H1 (cell line): ENCODE results near the gene PCDHA12. TPM values are rescaled to one million over a fixed set of nuclear protein-coding genes. Genes with fewer than 3 reads are reported as not detected.

Experiments
- CTCF ChIA-PET: fragments of 300-600 bp; sonication (Branson Sonifier 250); formaldehyde crosslinking; loops from one replicate; lab custom pipeline; 2021; ENCODE audit not compliant: partially characterized antibody; lab: Charles Lee
- POLR2A ChIA-PET: fragments of 300-600 bp; sonication (Branson Sonifier 250); formaldehyde crosslinking; loops from one replicate; lab custom pipeline; 2021; ENCODE audit warnings: inconsistent platforms; ENCODE audit not compliant: partially characterized antibody; lab: Charles Lee
- DNase-seq, 2 experiments: peaks; one replicate each; pipeline versions ENCODE4 v3.0.0 to v3.0.0-alpha.2; 2010 to 2022; ENCODE audit warnings: low spot score in 2 of 2, low read depth in 1 of 2, mixed read lengths in 1 of 2
- FAIRE-seq: peaks from 2 replicates; lab custom pipeline; 2011; peaks lifted over from hg19 to GRCh38; lab: Jason Lieb, UNC
- H2AFZ ChIP-seq: 2 replicates; pipeline ENCODE4 v1.8.1; 2012; ENCODE audit warnings: low read length, inconsistent platforms
- H2AK5ac ChIP-seq: 2 replicates; pipeline ENCODE4 v1.6.1; 2013; ENCODE audit warnings: low read depth, low read length
- H2BK120ac ChIP-seq: replicated peaks from 2 replicates; pipeline ENCODE3; 2013; ENCODE audit warnings: low read depth, low read length, inconsistent platforms
- H2BK12ac ChIP-seq: 2 replicates; pipeline ENCODE4 v1.6.1; 2013; ENCODE audit warnings: low read depth, low read length
- H2BK15ac ChIP-seq: 2 replicates; pipeline ENCODE4 v1.6.1; 2013; ENCODE audit warnings: low read length
- H2BK20ac ChIP-seq: 2 replicates; pipeline ENCODE4 v1.6.1; 2013; ENCODE audit warnings: low read length
- H2BK5ac ChIP-seq: 2 replicates; pipeline ENCODE4 v1.6.1; 2013; ENCODE audit warnings: low read depth, low read length
- H3K14ac ChIP-seq: 2 replicates; pipeline ENCODE4 v1.6.1; 2013; ENCODE audit warnings: inconsistent platforms; ENCODE audit not compliant: insufficient read length
- H3K18ac ChIP-seq: 2 replicates; pipeline ENCODE4 v1.6.1; 2013; ENCODE audit warnings: low read length; ENCODE audit errors: extremely low read depth
- H3K23ac ChIP-seq: 2 replicates; pipeline ENCODE4 v1.6.1; 2013; ENCODE audit warnings: inconsistent platforms; ENCODE audit not compliant: insufficient read length
- H3K23me2 ChIP-seq: 2 replicates; pipeline ENCODE4 v1.6.1; 2013; ENCODE audit warnings: low read depth, low read length
- H3K27ac ChIP-seq: 2 replicates; pipeline ENCODE4 v1.6.1; 2011; ENCODE audit warnings: low read depth, low read length, inconsistent platforms
- H3K27me3 ChIP-seq, 4 experiments: replicated peaks in 1 of 4; 1 replicate in 1 of 4; 2 replicates in 3 of 4; pipeline versions ENCODE4 v1.6.1 to v1.8.1; 2011 to 2013; ENCODE audit warnings: low read length in 3 of 4, mild to moderate bottlenecking in 3 of 4, inconsistent platforms in 2 of 4, mixed read lengths in 2 of 4, moderate library complexity in 1 of 4; ENCODE audit not compliant: control insufficient read depth in 3 of 4, insufficient read depth in 3 of 4; ENCODE audit errors: extremely low read depth in 1 of 4
- H3K36me3 ChIP-seq, 4 experiments: 2 replicates each; pipeline versions ENCODE4 v1.6.1 to v1.8.1; 2011 to 2013; ENCODE audit warnings: mild to moderate bottlenecking in 4 of 4, low read length in 3 of 4, moderate library complexity in 2 of 4, control low read depth in 1 of 4, inconsistent platforms in 1 of 4; ENCODE audit not compliant: insufficient read depth in 4 of 4, control insufficient read depth in 2 of 4
- H3K4ac ChIP-seq: replicated peaks from 2 replicates; pipeline ENCODE3; 2013; ENCODE audit warnings: low read length, low read depth, mixed read lengths, inconsistent platforms; ENCODE audit not compliant: insufficient read length
- H3K4me1 ChIP-seq, 4 experiments: replicated peaks in 1 of 4; 1 replicate in 1 of 4; 2 replicates in 3 of 4; pipeline versions ENCODE4 v1.6.1 to v1.8.1; 2011 to 2013; ENCODE audit warnings: low read length in 3 of 4, inconsistent platforms in 2 of 4, mixed read lengths in 1 of 4; ENCODE audit not compliant: insufficient read depth in 4 of 4, control insufficient read depth in 3 of 4
- H3K4me2 ChIP-seq, 2 experiments: 2 replicates each; pipeline versions ENCODE4 v1.6.1 to v1.8.1; 2011 to 2013; ENCODE audit warnings: low read depth in 2 of 2, low read length in 2 of 2, control low read depth in 1 of 2, inconsistent platforms in 1 of 2, mild to moderate bottlenecking in 1 of 2; ENCODE audit not compliant: insufficient read depth in 1 of 2
- H3K4me3 ChIP-seq, 4 experiments: fragments of 200-600, 300-600 bp in 1 of 4; sonication (generic), shearing (Covaris generic), sonication (Bioruptor Twin) in 1 of 4; 2 replicates each; pipeline versions ENCODE4 v1.5.1 to v1.8.1; 2011 to 2016; ENCODE audit warnings: low read length in 4 of 4, low read depth in 3 of 4, control low read depth in 2 of 4, inconsistent platforms in 2 of 4, mild to moderate bottlenecking in 2 of 4, mixed read lengths in 1 of 4, moderate library complexity in 1 of 4; ENCODE audit not compliant: insufficient read depth in 2 of 4; ENCODE audit errors: extremely low read depth in 1 of 4
- H3K56ac ChIP-seq: replicated peaks from 2 replicates; pipeline ENCODE3; 2013; ENCODE audit warnings: low read depth, mild to moderate bottlenecking, mixed read lengths, low read length, inconsistent platforms; ENCODE audit not compliant: insufficient read length
- H3K79me1 ChIP-seq: 2 replicates; pipeline ENCODE4 v1.6.1; 2013; ENCODE audit warnings: low read depth, low read length, control low read depth
- H3K79me2 ChIP-seq, 2 experiments: 2 replicates each; pipeline versions ENCODE4 v1.6.1 to v1.8.1; 2012 to 2013; ENCODE audit warnings: low read length in 2 of 2, mild to moderate bottlenecking in 2 of 2, inconsistent platforms in 1 of 2; ENCODE audit not compliant: insufficient read depth in 2 of 2, control insufficient read depth in 1 of 2
- H3K9ac ChIP-seq, 4 experiments: replicated peaks in 1 of 4; 1 replicate in 1 of 4; 2 replicates in 3 of 4; pipeline versions ENCODE4 v1.6.1 to v1.8.1; 2011 to 2013; ENCODE audit warnings: low read depth in 3 of 4, low read length in 3 of 4, control low read depth in 2 of 4, mild to moderate bottlenecking in 2 of 4, moderate library complexity in 2 of 4, inconsistent platforms in 1 of 4; ENCODE audit errors: extremely low read depth in 1 of 4
- H3K9me3 ChIP-seq, 2 experiments: 2 replicates each; pipeline versions ENCODE4 v1.6.1 to v1.8.1; 2012 to 2013; ENCODE audit warnings: mild to moderate bottlenecking in 2 of 2, moderate library complexity in 2 of 2, control low read depth in 1 of 2, inconsistent platforms in 1 of 2, low read depth in 1 of 2, low read length in 1 of 2, mixed read lengths in 1 of 2; ENCODE audit not compliant: insufficient read depth in 2 of 2
- H4K20me1 ChIP-seq, 2 experiments: replicated peaks in 1 of 2; 2 replicates each; pipeline versions ENCODE3 to v1.8.1; 2011 to 2013; ENCODE audit warnings: inconsistent platforms in 2 of 2, low read length in 2 of 2, mild to moderate bottlenecking in 1 of 2; ENCODE audit not compliant: insufficient read depth in 2 of 2, control insufficient read depth in 1 of 2
- H4K5ac ChIP-seq: 2 replicates; pipeline ENCODE4 v1.6.1; 2013; ENCODE audit warnings: low read length, low read depth, mixed read lengths, inconsistent platforms; ENCODE audit not compliant: insufficient read length
- H4K8ac ChIP-seq: 2 replicates; pipeline ENCODE4 v1.8.0; 2013; ENCODE audit warnings: mild to moderate bottlenecking, moderate library complexity, low read length, inconsistent platforms; ENCODE audit not compliant: insufficient read depth; ENCODE audit errors: extremely low read depth
- H4K91ac ChIP-seq: replicated peaks from 2 replicates; pipeline ENCODE3; 2013; ENCODE audit warnings: low read length, mixed read lengths, inconsistent platforms; ENCODE audit not compliant: insufficient read length
- CHD2 ChIP-seq: IDR thresholded peaks from 2 replicates; pipeline ENCODE4 v1.6.1; 2012; ENCODE audit warnings: low read length, improper control_type of control experiment
- GABPA ChIP-seq: IDR thresholded peaks from 2 replicates; pipeline ENCODE4 v1.6.1; 2011; ENCODE audit warnings: mild to moderate bottlenecking, low read length, moderate library complexity, borderline replicate concordance; ENCODE audit not compliant: insufficient read depth
- HDAC2 ChIP-seq, 2 experiments: fragments of 300-600 bp in 1 of 2; sonication (generic) in 1 of 2; IDR thresholded peaks; 2 replicates each; pipeline ENCODE4 v1.6.1; 2011 to 2012; ENCODE audit warnings: low read depth in 2 of 2, low read length in 2 of 2, mild to moderate bottlenecking in 2 of 2, moderate library complexity in 2 of 2, borderline replicate concordance in 1 of 2, inconsistent platforms in 1 of 2
- MAFK ChIP-seq: IDR thresholded peaks from 2 replicates; pipeline ENCODE4 v1.6.1; 2012; ENCODE audit warnings: low read depth, mild to moderate bottlenecking, improper control_type of control experiment, low read length
- SUZ12 ChIP-seq: fragments of 200-600 bp; sonication (generic); IDR thresholded peaks from 2 replicates; pipeline ENCODE4 v1.6.1; 2012; ENCODE audit warnings: mild to moderate bottlenecking, inconsistent platforms, low read length, moderate library complexity, mixed read lengths
- WGBS, 2 experiments: shearing (Covaris generic) in 1 of 2; methylation state at CpG; one replicate each; pipeline versions ENCODE4 v1.1.6 to v1.1.7; 2013 to 2015; ENCODE audit warnings: low lambda C conversion rate in 2 of 2, mixed read lengths in 2 of 2, inconsistent platforms in 1 of 2, low coverage in 1 of 2, missing lambda C conversion rate in 1 of 2; ENCODE audit not compliant: insufficient replicate concordance in 2 of 2, insufficient coverage in 1 of 2, insufficient read length in 1 of 2; ENCODE audit errors: extremely low coverage in 1 of 2, missing lambda C conversion rate in 1 of 2; 5-methylcytosine and 5-hydroxymethylcytosine counted together
- polyA plus RNA-seq, 7 experiments: library from polyadenylated mRNA; depleted of rRNA in 3 of 7; stranded (reverse) in 5 of 7; unstranded in 2 of 7; fragments of >200 nt in 5 of 7; fragments of 200-250 nt in 2 of 7; gene quantifications; 1 replicate in 5 of 7; 2 replicates in 1 of 7; 4 replicates in 1 of 7; pipeline versions ENCODE4 v1.2.1 to v1.2.3, GENCODE V29; 2011 to 2013; ENCODE audit warnings: missing spikeins in 2 of 7, mixed read lengths in 2 of 7
- total RNA-seq: library from RNA; stranded (reverse); fragmentation: NEBNext Ultra II Directional; extraction: Animal tissue kit (Norgen Biotek cat#: 25700); gene quantifications from 2 replicates; pipeline ENCODE4 v1.2.1, GENCODE V29; 2021

The PCDHA12 gene
- total and polyA plus RNA-seq, 2 of the 8 experiments (the other 6 are each of a cell fraction or from before 2014, with no cell fraction given): 4.2 to 9.3 TPM

GRCh38 chr5:140827704-140828361 is 47.3 kb upstream of the PCDHA12 start, which contains the start of gene PCDHA6:
TSS of gene PCDHA6 (plus strand) at chr5:140827960. CDS start at chr5:140828092, 132 bp downstream.
- H3K14ac ChIP-seq: no peak within 1 kb of the TSS
- no peak within 1 kb of the TSS for H2BK12ac ChIP-seq
- H3K36me3 ChIP-seq: peaks cover 0 to 3% (median 0%) of the 10 kb centered on the region in 4 experiments; a peak in 1 of 8 replicates
- H2AK5ac ChIP-seq: no peak within 1 kb of the TSS
- H3K18ac ChIP-seq: no peak within 1 kb of the TSS; the same call in 1 of the 2 replicates
- peak within 1 kb of the TSS; percentile 4; the same call in 1 of the 2 replicates for H4K8ac ChIP-seq
- ChIA-PET POLR2A (interaction anchor here (0.7 to 1.8 kb wide), 9 partner anchors 9 to 267 kb away, joined by 3 to 5 read pairs (median 4); partner anchors contain the start of genes PCDHA1, PCDHA12, PCDHA8 and PCDHB2), CTCF (interaction anchor here (0.7 to 6.0 kb wide), 30 partner anchors 8 to 254 kb away, joined by 3 to 58 read pairs (median 4); partner anchors contain the start of genes PCDHA1, PCDHA10, PCDHA11 and PCDHA2)
- H3K9me3 ChIP-seq: peaks cover 0 to 12% of the 10 kb centered on the region in 2 experiments; a peak in 1 of 4 replicates
- peak within 1 kb of the TSS in 1 of 4 experiments; percentile 62; a peak in 2 of 8 replicates for H3K4me3 ChIP-seq
- no peak within 1 kb of the TSS for H2BK20ac ChIP-seq
- H3K4ac ChIP-seq: no peak within 1 kb of the TSS
- no peaks in the 10 kb centered on the region for H3K23me2 ChIP-seq
- no peak within 1 kb of the TSS for H4K5ac ChIP-seq
- no peaks in the 10 kb centered on the region for H3K27me3 ChIP-seq
- H4K91ac ChIP-seq: no peak within 1 kb of the TSS
- no peak within 1 kb of the TSS for H2BK5ac ChIP-seq
- H2BK15ac ChIP-seq: no peak within 1 kb of the TSS
- no peak for DNase-seq
- H3K79me1 ChIP-seq: no peaks in the 10 kb centered on the region
- H3K79me2 ChIP-seq: no peaks in the 10 kb centered on the region; a peak in 1 of 4 replicates
- no peak for FAIRE-seq
- WGBS, 2 experiments: 94% methylated on average over 25 of the region's 27 CpGs; no CpG with 5 or more reads in 1 of the 2 experiments
- no peak within 1 kb of the TSS for H2BK120ac ChIP-seq
- H3K56ac ChIP-seq: no peak within 1 kb of the TSS
- H3K4me1 ChIP-seq: no peaks in the 10 kb centered on the region
- H4K20me1 ChIP-seq: peaks cover 0 to 1% of the 10 kb centered on the region in 2 experiments
- no peak within 1 kb of the TSS for H3K23ac ChIP-seq
- H3K9ac ChIP-seq: peak within 1 kb of the TSS in 1 of 4 experiments; percentile 45; a peak in 1 of 7 replicates
- H3K27ac ChIP-seq: no peak within 1 kb of the TSS
- no peak within 1 kb of the TSS; a peak in 1 of 4 replicates for H3K4me2 ChIP-seq
- no peak within 1 kb of the TSS for H2AFZ ChIP-seq
- no peak for TF ChIP-seq MAFK
- TF ChIP-seq SUZ12: no peak
- TF ChIP-seq HDAC2 (IDR thresholded peaks at IDR 0.05; ENCODE audit: borderline replicate concordance in 1 of 2, low read depth in 2 of 2, low read length in 2 of 2): no peak
- TF ChIP-seq CHD2: no peak
- TF ChIP-seq GABPA: no peak
